IMR-90 (cell line): ENCODE measurements around the gene TNRC6A. TPM values are rescaled to one million over a fixed set of nuclear protein-coding genes. Genes with fewer than 3 reads are reported as not detected.

Experiments used
- ATAC-seq: fragments of 200-7000 bp; cut with Tn5 transposase; 2 replicates; pipeline ENCODE4 v1.9.1; 2020; ENCODE audit warnings: low read depth, mild to moderate bottlenecking, moderate library complexity
- BruUV-seq: library from RNA; stranded (reverse); fragments of 400-500 nt; replicated peaks from 2 replicates; lab custom pipeline; 2021; lab: Mats Ljungman, UMichigan
- CTCF ChIA-PET: fragments of 300-600 bp; formaldehyde crosslinking; extraction: SDS; loops from one replicate; lab custom pipeline; 2021; ENCODE audit warnings: antibody characterized with exemption; lab: Yijun Ruan, JAX
- POLR2A ChIA-PET: fragments of 300-600 bp; sonication (Branson Sonifier 250); formaldehyde crosslinking; loops from one replicate; lab custom pipeline; 2022; ENCODE audit warnings: antibody characterized with exemption; ENCODE audit not compliant: unreplicated experiment; lab: Charles Lee
- DNase-seq: peaks from one replicate; pipeline ENCODE4 v3.0.0; 2013
- H2AFZ ChIP-seq: replicated peaks from 2 replicates; pipeline ENCODE3; 2013; ENCODE audit warnings: low read length, mild to moderate bottlenecking; ENCODE audit not compliant: poor library complexity
- H2AK5ac ChIP-seq: 2 replicates; pipeline ENCODE4 v1.6.1; 2013; ENCODE audit warnings: low read depth, low read length, inconsistent platforms
- H2AK9ac ChIP-seq: replicated peaks from 2 replicates; pipeline ENCODE3; 2013; ENCODE audit warnings: mild to moderate bottlenecking, low read depth, low read length, moderate library complexity; ENCODE audit not compliant: poor library complexity
- H2BK120ac ChIP-seq: 2 replicates; pipeline ENCODE4 v1.6.1; 2013; ENCODE audit warnings: low read depth, low read length, inconsistent platforms
- H2BK15ac ChIP-seq: 3 replicates; pipeline ENCODE4 v1.6.1; 2013; ENCODE audit warnings: low read depth, low read length, inconsistent platforms
- H2BK20ac ChIP-seq: 2 replicates; pipeline ENCODE4 v1.6.1; 2013; ENCODE audit warnings: low read depth, mild to moderate bottlenecking, inconsistent platforms, low read length, moderate library complexity
- H2BK5ac ChIP-seq: 2 replicates; pipeline ENCODE4 v1.6.1; 2013; ENCODE audit warnings: mild to moderate bottlenecking, low read depth, low read length, inconsistent platforms; ENCODE audit not compliant: poor library complexity, severe bottlenecking
- H3K14ac ChIP-seq: replicated peaks from 2 replicates; pipeline ENCODE4 v1.6.1; 2013; ENCODE audit warnings: low read depth, low read length, inconsistent platforms
- H3K18ac ChIP-seq: 2 replicates; pipeline ENCODE4 v1.6.1; 2013; ENCODE audit warnings: low read depth, low read length, control low read depth
- H3K23ac ChIP-seq: 2 replicates; pipeline ENCODE4 v1.6.1; 2013; ENCODE audit warnings: low read depth, low read length, inconsistent platforms
- H3K27ac ChIP-seq: 2 replicates; pipeline ENCODE4 v1.5.1; 2013; ENCODE audit warnings: mild to moderate bottlenecking, control low read depth, low read length; ENCODE audit not compliant: insufficient read depth
- H3K27me3 ChIP-seq: 2 replicates; pipeline ENCODE4 v1.6.1; 2013; ENCODE audit warnings: low read length; ENCODE audit not compliant: control insufficient read depth, insufficient read depth
- H3K36me3 ChIP-seq: 2 replicates; pipeline ENCODE4 v1.6.1; 2013; ENCODE audit warnings: low read length, mixed read lengths; ENCODE audit not compliant: control insufficient read depth, insufficient read depth
- H3K4ac ChIP-seq: 2 replicates; pipeline ENCODE4 v1.6.1; 2013; ENCODE audit warnings: low read depth, low read length, inconsistent platforms
- H3K4me1 ChIP-seq: 2 replicates; pipeline ENCODE4 v1.6.1; 2013; ENCODE audit warnings: low read length, mixed read lengths; ENCODE audit not compliant: control insufficient read depth, insufficient read depth
- H3K4me2 ChIP-seq: 2 replicates; pipeline ENCODE4 v1.6.1; 2013; ENCODE audit warnings: low read depth, mild to moderate bottlenecking, control low read depth, low read length, moderate library complexity
- H3K4me3 ChIP-seq: 2 replicates; pipeline ENCODE4 v1.5.1; 2013; ENCODE audit warnings: low read depth, mild to moderate bottlenecking, control low read depth, low read length, moderate library complexity; ENCODE audit not compliant: insufficient read depth
- H3K56ac ChIP-seq: 2 replicates; pipeline ENCODE4 v1.6.1; 2013; ENCODE audit warnings: low read length, inconsistent platforms; ENCODE audit not compliant: insufficient read depth; ENCODE audit errors: extremely low read depth
- H3K79me1 ChIP-seq, 2 experiments: 2 replicates each; pipeline ENCODE4 v1.6.1; 2013; ENCODE audit warnings: low read length in 2 of 2, inconsistent platforms in 1 of 2, low read depth in 1 of 2
- H3K9ac ChIP-seq: 2 replicates; pipeline ENCODE4 v1.6.1; 2013; ENCODE audit warnings: low read depth, low read length, control low read depth
- H3K9me1 ChIP-seq: 2 replicates; pipeline ENCODE4 v1.6.1; 2013; ENCODE audit warnings: low read length, inconsistent platforms; ENCODE audit not compliant: insufficient read depth
- H3K9me3 ChIP-seq: 2 replicates; pipeline ENCODE4 v1.6.1; 2013; ENCODE audit warnings: low read length; ENCODE audit not compliant: control insufficient read depth, insufficient read depth
- H4K20me1 ChIP-seq: 2 replicates; pipeline ENCODE4 v1.6.1; 2013; ENCODE audit warnings: low read length, inconsistent platforms; ENCODE audit not compliant: insufficient read depth
- H4K5ac ChIP-seq: 2 replicates; pipeline ENCODE4 v1.6.1; 2013; ENCODE audit warnings: mild to moderate bottlenecking, low read depth, low read length, control low read depth
- H4K8ac ChIP-seq, 2 experiments: 2 replicates each; pipeline ENCODE4 v1.6.1; 2013; ENCODE audit warnings: low read depth in 2 of 2, low read length in 2 of 2, control low read depth in 1 of 2, inconsistent platforms in 1 of 2
- H4K91ac ChIP-seq: 2 replicates; pipeline ENCODE4 v1.6.1; 2013; ENCODE audit warnings: low read depth, low read length, inconsistent platforms; ENCODE audit not compliant: insufficient read depth
- BHLHE40 ChIP-seq: fragments of 150-350 bp; IDR thresholded peaks from 2 replicates; pipeline ENCODE4 v1.6.1; 2016; ENCODE audit warnings: mild to moderate bottlenecking, low read depth, low read length
- CEBPB ChIP-seq: IDR thresholded peaks from 2 replicates; pipeline ENCODE4 v1.6.1; 2012; ENCODE audit warnings: low read depth, low read length, improper control_type of control experiment
- CHD1 ChIP-seq: IDR thresholded peaks from 2 replicates; pipeline ENCODE4 v1.6.1; 2012; ENCODE audit warnings: low read depth, low read length, improper control_type of control experiment
- FOS ChIP-seq: fragments of 150-350 bp; IDR thresholded peaks from 2 replicates; pipeline ENCODE4 v1.6.1; 2016; ENCODE audit warnings: low read depth, low read length
- MAFK ChIP-seq: IDR thresholded peaks from 2 replicates; pipeline ENCODE4 v1.6.1; 2012; ENCODE audit warnings: low read depth, low read length, improper control_type of control experiment
- MAZ ChIP-seq: IDR thresholded peaks from 2 replicates; pipeline ENCODE4 v1.6.1; 2012; ENCODE audit warnings: low read depth, mild to moderate bottlenecking, low read length, improper control_type of control experiment, moderate library complexity, borderline replicate concordance
- MXI1 ChIP-seq: IDR thresholded peaks from 2 replicates; pipeline ENCODE4 v1.6.1; 2012; ENCODE audit warnings: low read depth, mild to moderate bottlenecking, low read length, moderate library complexity, borderline replicate concordance
- NFE2L2 ChIP-seq: fragments of 150-350 bp; IDR thresholded peaks from 2 replicates; pipeline ENCODE4 v1.6.1; 2016; ENCODE audit warnings: low read depth, mild to moderate bottlenecking, low read length
- POLR2A ChIP-seq: IDR thresholded peaks from 2 replicates; pipeline ENCODE4 v1.6.1; 2012; ENCODE audit warnings: mild to moderate bottlenecking, low read depth, low read length
- RAD21 ChIP-seq: IDR thresholded peaks from 2 replicates; pipeline ENCODE4 v1.6.1; 2012; ENCODE audit warnings: low read length, improper control_type of control experiment
- RCOR1 ChIP-seq: IDR thresholded peaks from 2 replicates; pipeline ENCODE4 v1.6.1; 2012; ENCODE audit warnings: mild to moderate bottlenecking, low read length, improper control_type of control experiment; ENCODE audit not compliant: insufficient replicate concordance
- RFX5 ChIP-seq: IDR thresholded peaks from 2 replicates; pipeline ENCODE4 v1.8.0; 2012; ENCODE audit warnings: low read depth, mild to moderate bottlenecking, low read length, moderate library complexity
- SMC3 ChIP-seq: fragments of 150-350 bp; IDR thresholded peaks from 2 replicates; pipeline ENCODE4 v1.6.1; 2016; ENCODE audit warnings: low read depth, mild to moderate bottlenecking, antibody characterized with exemption, low read length, moderate library complexity
- WGBS, 2 experiments: methylation state at CpG; one replicate each; pipeline versions ENCODE4 v1.1.5 to v1.1.7; 2013; ENCODE audit warnings: missing lambda C conversion rate in 2 of 2; ENCODE audit not compliant: insufficient read length in 1 of 2; ENCODE audit errors: extremely low coverage in 2 of 2; 5-methylcytosine and 5-hydroxymethylcytosine counted together
- dilution Hi-C: fragments of 300-500 bp; cut with HindIII; formaldehyde crosslinking; loops from one replicate; pipeline ENCODE4 v1.14.3; 2018; ENCODE audit warnings: low sequenced_read_pairs; ENCODE audit not compliant: unreplicated experiment
- in situ Hi-C: fragments of 300-500 bp; cut with MboI; formaldehyde crosslinking; loops from 3 replicates; pipeline ENCODE4 v1.14.3; 2019; ENCODE audit warnings: low sequenced_read_pairs, inconsistent platforms, mixed read lengths
- intact Hi-C: fragments of 100-400 bp; cut with micrococcal nuclease; formaldehyde crosslinking; loops from 2 replicates; pipeline ENCODE4 v1.10.0; 2022
- polyA plus RNA-seq, 3 experiments: library from polyadenylated mRNA; depleted of rRNA; stranded (reverse); fragments of >200 nt; gene quantifications; 2 replicates each; pipeline ENCODE4 v1.2.3, GENCODE V29; 2012; ENCODE audit warnings: low replicate concordance in 1 of 3
- total RNA-seq: library from RNA; depleted of rRNA; stranded (reverse); fragments of >200 nt; gene quantifications from 2 replicates; pipeline ENCODE4 v1.2.3, GENCODE V29; 2012
- TF ChIP-seq, protein P1 (sequence below): fragments of 150-350 bp; IDR thresholded peaks from 2 replicates; pipeline ENCODE4 v1.6.1; 2017; ENCODE audit warnings: mild to moderate bottlenecking, antibody characterized with exemption, low read length, low read depth
- TF ChIP-seq, protein P2 (sequence below): conservative IDR thresholded peaks from 2 replicates; pipeline ENCODE4 v1.5.1; 2012; ENCODE audit warnings: mild to moderate bottlenecking, low read depth, low read length, improper control_type of control experiment
- TF ChIP-seq, protein P3 (sequence below): fragments of 150-350 bp; IDR thresholded peaks from 2 replicates; pipeline ENCODE4 v1.6.1; 2016; ENCODE audit warnings: low read depth, mild to moderate bottlenecking, low read length, moderate library complexity, borderline replicate concordance

TNRC6A gene
- total and polyA plus RNA-seq, 2 of the 4 experiments (the other 2 are of a cell fraction): 32.4 to 42.3 TPM

DNA sequence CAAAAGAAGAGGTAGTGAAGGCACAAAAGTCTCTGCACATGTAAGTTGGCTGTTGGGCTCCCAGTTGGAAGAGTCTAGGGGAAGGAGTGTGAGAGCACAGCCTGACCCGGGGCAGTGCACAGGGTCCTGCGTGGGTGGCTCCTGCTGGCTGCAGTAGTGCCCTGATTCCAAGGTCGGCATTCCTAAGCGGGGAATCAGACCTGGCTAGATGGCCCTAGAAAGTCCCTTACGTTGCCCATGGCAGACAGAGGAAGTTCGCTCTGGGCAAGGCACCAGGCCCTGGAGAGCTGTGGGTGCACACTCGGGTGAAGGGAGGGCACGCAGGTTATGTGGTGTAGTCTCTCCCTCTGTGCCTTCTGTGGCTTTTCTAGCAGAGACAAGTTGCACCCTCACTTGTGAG is 93.5 kb downstream of the TNRC6A start:
- no peak overlapping the region for H4K5ac ChIP-seq
- H3K18ac ChIP-seq: no peak overlapping the region
- no peak overlapping the region for H2BK20ac ChIP-seq
- no peaks in the 10 kb centered on the region for H3K27me3 ChIP-seq
- no peak overlapping the region for H3K56ac ChIP-seq
- peaks cover 62% of the 10 kb centered on the region for H3K36me3 ChIP-seq
- POLR2A ChIA-PET: no interaction called here
- H3K27ac ChIP-seq: no peak overlapping the region
- no peak overlapping the region for H3K14ac ChIP-seq
- no TSS peak for BruUV-seq
- no peak overlapping the region for H2BK120ac ChIP-seq
- no peak overlapping the region for H3K9ac ChIP-seq
- no peak overlapping the region for H3K23ac ChIP-seq
- no peak overlapping the region for H4K8ac ChIP-seq
- intact Hi-C loops: no loop called here
- H2AK5ac ChIP-seq: no peak overlapping the region
- ATAC-seq: no peak
- H3K4me3 ChIP-seq: no peak overlapping the region
- no peak overlapping the region for H2BK15ac ChIP-seq
- CTCF ChIA-PET: no interaction called here
- peaks cover 7% of the 10 kb centered on the region; the same call in 1 of the 2 replicates for H3K4me1 ChIP-seq
- H3K9me1 ChIP-seq: peaks cover 3% of the 10 kb centered on the region; the same call in 1 of the 2 replicates
- dilution Hi-C loops: no loop called here
- no peak for DNase-seq
- no peaks in the 10 kb centered on the region for H3K9me3 ChIP-seq
- no peak overlapping the region for H4K91ac ChIP-seq
- no peak for TF ChIP-seq MAZ
- no peak for TF ChIP-seq MAFK
- TF ChIP-seq CHD1: no peak
- TF ChIP-seq, protein P1, sequence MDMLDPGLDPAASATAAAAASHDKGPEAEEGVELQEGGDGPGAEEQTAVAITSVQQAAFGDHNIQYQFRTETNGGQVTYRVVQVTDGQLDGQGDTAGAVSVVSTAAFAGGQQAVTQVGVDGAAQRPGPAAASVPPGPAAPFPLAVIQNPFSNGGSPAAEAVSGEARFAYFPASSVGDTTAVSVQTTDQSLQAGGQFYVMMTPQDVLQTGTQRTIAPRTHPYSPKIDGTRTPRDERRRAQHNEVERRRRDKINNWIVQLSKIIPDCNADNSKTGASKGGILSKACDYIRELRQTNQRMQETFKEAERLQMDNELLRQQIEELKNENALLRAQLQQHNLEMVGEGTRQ: no peak
- TF ChIP-seq RFX5: no peak
- TF ChIP-seq, protein P2, sequence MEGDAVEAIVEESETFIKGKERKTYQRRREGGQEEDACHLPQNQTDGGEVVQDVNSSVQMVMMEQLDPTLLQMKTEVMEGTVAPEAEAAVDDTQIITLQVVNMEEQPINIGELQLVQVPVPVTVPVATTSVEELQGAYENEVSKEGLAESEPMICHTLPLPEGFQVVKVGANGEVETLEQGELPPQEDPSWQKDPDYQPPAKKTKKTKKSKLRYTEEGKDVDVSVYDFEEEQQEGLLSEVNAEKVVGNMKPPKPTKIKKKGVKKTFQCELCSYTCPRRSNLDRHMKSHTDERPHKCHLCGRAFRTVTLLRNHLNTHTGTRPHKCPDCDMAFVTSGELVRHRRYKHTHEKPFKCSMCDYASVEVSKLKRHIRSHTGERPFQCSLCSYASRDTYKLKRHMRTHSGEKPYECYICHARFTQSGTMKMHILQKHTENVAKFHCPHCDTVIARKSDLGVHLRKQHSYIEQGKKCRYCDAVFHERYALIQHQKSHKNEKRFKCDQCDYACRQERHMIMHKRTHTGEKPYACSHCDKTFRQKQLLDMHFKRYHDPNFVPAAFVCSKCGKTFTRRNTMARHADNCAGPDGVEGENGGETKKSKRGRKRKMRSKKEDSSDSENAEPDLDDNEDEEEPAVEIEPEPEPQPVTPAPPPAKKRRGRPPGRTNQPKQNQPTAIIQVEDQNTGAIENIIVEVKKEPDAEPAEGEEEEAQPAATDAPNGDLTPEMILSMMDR: no peak
- no peak for TF ChIP-seq SMC3
- TF ChIP-seq BHLHE40: no peak
- no peak for TF ChIP-seq POLR2A
- TF ChIP-seq NFE2L2: no peak
- TF ChIP-seq FOS: no peak
- no peak for TF ChIP-seq RAD21
- TF ChIP-seq, protein P3, sequence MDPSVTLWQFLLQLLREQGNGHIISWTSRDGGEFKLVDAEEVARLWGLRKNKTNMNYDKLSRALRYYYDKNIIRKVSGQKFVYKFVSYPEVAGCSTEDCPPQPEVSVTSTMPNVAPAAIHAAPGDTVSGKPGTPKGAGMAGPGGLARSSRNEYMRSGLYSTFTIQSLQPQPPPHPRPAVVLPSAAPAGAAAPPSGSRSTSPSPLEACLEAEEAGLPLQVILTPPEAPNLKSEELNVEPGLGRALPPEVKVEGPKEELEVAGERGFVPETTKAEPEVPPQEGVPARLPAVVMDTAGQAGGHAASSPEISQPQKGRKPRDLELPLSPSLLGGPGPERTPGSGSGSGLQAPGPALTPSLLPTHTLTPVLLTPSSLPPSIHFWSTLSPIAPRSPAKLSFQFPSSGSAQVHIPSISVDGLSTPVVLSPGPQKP: no peak
- TF ChIP-seq CEBPB: no peak
- TF ChIP-seq MXI1: no peak
- no peak for TF ChIP-seq RCOR1
- H2AFZ ChIP-seq: no peak overlapping the region
- no peaks in the 10 kb centered on the region for H4K20me1 ChIP-seq
- no peak overlapping the region for H2BK5ac ChIP-seq
- H3K79me1 ChIP-seq: peaks cover 13 to 24% of the 10 kb centered on the region in 2 experiments; a peak in 3 of 4 replicates
- no peak overlapping the region for H3K4me2 ChIP-seq
- no peak overlapping the region for H3K4ac ChIP-seq
- no peak overlapping the region for H2AK9ac ChIP-seq
- in situ Hi-C loops: no loop called here
- 96% methylated on average over 4 of the region's 8 CpGs; no CpG with 5 or more reads in 1 of the 2 experiments for WGBS, 2 experiments
